Activated CD4-positive, CD25-positive, alpha-beta regulatory T cell treated with anti-CD3 and anti-CD28 coated beads, Interleukin-2, amount 50 U/mL, for 24 hours (primary cell): ENCODE measurements around the gene EP400.
"Not testable (repeated sequence)": the region's sequence is repeated elsewhere in the genome, so short reads cannot be mapped to it uniquely, and the experiment has no call there.

Experiments used
- ATAC-seq, 2 donors: fragments of 150-1000 bp; cut with Tn5 transposase; one replicate each; pipeline ENCODE4 v1.10.0; 2021; ENCODE audit warnings: mild to moderate bottlenecking in 1 of 2, moderate library complexity in 1 of 2

EP400 gene

DNA sequence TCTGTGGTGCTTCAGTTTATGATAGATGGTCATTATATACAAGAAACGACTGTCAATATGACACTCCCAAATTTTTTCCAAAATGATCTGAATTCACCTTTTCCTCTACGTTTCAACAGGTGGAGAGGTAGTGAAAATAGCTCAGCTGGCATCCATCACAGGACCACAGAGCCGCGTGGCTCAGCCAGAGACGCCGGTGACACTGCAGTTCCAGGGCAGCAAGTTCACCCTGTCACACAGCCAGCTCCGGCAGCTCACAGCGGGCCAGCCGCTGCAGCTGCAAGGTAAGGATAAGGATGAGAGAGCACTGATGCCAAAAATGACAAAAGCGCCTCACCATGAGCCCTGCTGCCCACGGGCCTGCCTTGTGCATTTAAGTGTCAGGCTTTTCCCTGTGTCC is 73.9 kb downstream of the EP400 start:
- ATAC-seq, result no peak

DNA sequence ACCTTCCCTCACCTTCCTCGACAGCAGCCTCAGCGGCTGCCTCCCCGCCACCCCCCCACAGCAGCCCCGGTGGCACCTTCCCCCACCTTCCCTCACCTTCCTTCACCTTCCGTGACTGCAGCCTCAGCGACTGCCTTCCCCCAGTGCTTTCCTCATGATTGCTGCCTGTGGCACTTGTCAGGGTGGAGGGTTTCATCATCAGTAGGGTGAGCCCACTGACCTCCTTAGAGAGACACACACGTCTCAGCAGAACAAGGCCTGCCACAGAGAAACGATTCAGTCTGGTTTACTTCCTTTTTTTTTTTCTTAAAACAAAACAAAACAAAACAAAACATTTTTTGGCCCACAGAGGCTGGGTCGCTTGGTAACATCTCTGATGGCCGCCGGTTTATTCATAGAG is 75.0 kb downstream of the EP400 start:
- ATAC-seq, result no peak

GRCh38 chr12:132025526-132025925 is 75.8 kb downstream of the EP400 start:
- ATAC-seq, result no peak

GRCh38 chr12:132026061-132026795 is 76.5 kb downstream of the EP400 start:
- ATAC-seq, result no peak

GRCh38 chr12:132026796-132027500 is 77.2 kb downstream of the EP400 start:
- no peak for ATAC-seq

DNA sequence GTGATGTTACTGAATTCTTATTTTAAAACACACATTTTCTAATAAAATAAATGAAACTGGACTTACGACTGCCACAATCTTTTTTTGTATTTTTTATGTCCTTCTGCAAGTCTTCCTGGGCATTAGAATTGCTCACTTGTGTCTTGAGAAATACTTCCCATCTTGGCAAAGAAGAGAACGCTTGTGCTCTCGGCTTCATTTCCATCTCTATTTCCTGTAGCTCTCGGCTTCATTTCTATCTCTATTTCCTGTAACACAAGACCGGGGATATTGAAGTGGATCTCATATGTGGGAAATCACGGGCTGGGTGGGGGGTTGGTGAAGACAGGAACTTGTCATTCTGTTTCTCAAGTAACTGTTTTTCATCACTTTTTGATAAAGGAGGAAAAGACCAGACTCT is 77.9 kb downstream of the EP400 start:
- no peak for ATAC-seq

DNA sequence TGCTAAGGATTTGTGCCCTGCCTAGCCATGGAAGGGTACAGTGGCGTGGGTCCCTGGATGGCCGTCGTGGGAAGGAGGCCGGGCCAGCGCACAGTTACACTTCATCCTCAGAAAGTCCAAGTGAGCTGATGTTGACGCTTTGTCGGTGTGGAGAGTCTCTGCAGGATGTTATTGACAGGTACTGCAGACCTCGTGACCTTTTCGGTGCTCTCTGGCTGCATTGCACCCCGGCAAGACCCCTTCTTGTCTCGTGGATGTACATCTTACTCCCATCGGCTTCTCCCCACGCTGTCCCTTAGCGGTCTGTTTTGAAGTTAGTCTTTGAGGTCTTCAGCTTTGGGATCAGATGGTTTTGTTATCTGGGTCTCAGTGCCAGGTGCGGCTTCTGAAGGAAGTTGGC is 78.4 kb downstream of the EP400 start:
- no peak for ATAC-seq

- ATAC-seq, result no peak
These were observed 80.0 kb downstream of the EP400 start for GRCh38 chr12:132029503-132030300.

DNA sequence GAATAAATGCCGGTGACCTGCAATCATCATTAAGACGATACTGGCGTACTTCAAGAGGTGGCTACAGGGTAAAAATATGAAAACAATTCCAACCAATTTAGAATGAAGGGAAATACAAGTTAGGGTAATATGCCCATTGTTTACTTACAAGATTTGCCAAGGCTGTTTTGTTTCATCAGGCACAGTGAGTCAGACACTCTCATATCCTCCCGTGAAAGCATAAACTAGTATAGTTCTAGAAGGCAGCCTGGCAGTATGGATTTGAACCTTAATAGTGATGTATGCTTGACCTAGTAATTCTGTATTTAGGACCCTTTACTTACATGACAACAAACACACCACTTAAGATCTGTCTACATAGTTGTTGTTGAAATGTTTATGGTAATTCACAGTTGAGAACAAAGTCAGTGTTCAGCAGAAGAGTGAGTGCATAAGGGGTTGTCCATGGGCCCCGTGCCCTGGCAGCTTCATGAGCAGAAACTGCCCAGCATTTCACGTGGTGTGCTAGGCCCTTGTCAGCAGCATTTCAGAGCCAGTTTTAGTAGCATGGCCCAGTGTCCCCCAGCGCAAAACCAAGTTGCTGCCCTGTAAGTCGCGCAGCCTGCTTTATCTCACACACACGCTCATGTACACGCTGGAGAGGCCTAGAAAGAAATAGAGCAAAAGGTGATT is 80.8 kb downstream of the EP400 start:
- no peak for ATAC-seq

GRCh38 chr12:132033627-132034026 is 83.9 kb downstream of the EP400 start:
- ATAC-seq, result no peak

GRCh38 chr12:132036063-132036683 is 86.4 kb downstream of the EP400 start:
- no peak for ATAC-seq

DNA sequence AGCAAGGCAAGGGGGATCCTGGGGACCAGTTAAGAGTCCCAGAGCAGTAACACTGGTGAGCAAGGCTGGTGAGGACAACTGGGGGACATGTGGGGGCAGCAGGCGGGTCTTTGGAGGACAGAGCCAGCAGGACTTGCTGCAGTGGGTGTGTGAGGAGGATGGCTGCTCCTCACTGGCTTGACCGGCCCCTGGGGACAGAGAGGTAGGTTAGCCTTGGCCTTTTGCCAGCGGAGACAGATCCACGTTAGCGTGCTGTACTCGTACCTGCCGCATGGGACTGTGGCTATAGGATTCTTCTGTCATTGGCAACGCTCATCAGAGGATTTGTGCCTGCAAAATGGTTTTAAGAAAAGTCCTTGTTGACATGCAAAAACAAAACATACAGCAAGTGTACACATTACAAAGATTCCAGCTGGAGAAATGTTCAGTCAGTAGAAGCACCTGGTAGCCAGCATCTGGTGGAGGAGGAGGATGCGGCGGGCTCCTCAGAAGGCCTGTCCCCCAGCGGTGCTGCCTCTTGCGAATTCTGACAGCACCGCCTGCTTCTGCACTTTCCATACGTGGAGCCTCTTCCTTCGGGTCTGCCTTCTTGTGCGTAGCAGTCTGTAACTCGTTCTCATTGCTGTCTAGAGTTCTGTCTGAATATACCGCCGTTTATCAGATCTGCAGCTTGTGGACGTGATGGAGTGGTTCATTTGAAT is 91.3 kb downstream of the EP400 start:
- no peak for ATAC-seq

- no peak for ATAC-seq
These were observed 93.5 kb downstream of the EP400 start for GRCh38 chr12:132043216-132043615.

GRCh38 chr12:132043770-132044467 is 94.2 kb downstream of the EP400 start:
- no peak for ATAC-seq

DNA sequence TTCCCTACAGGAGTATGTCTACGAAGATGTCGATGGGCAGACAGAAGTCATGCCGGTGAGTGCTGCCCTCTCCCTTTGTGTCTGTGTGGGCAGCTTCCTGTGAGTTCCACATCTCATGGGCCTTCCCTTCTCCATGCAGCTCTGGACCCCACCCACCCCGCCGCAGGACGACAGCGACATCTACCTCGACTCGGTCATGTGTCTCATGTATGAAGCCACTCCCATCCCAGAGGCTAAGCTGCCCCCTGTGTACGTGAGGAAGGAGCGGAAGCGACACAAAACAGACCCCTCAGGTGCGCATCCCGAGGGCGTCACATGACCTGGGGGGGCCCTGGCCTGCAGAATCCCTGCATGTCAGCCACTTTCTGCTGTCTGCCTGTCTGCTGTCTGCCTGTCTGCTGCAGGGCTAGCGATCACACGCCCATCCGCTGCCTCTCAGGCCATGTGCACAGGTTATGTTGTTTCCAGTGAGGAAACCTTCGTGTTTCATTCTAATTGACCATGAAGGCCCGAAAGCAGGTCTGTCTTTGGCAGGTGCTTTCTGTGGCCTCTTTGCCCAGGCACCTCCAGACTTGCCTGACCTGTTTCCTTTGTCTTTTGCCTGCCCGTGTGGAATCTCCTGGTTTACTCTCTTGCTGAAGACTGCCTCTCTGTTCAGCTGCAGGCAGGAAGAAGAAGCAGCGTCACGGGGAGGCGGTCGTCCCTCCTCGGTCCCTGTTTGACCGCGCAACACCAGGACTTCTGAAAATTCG is 95.1 kb downstream of the EP400 start:
- no peak for ATAC-seq

GRCh38 chr12:132045751-132046150 is 96.0 kb downstream of the EP400 start:
- no peak for ATAC-seq

GRCh38 chr12:132046561-132046960 is 96.8 kb downstream of the EP400 start:
- ATAC-seq, result no peak

DNA sequence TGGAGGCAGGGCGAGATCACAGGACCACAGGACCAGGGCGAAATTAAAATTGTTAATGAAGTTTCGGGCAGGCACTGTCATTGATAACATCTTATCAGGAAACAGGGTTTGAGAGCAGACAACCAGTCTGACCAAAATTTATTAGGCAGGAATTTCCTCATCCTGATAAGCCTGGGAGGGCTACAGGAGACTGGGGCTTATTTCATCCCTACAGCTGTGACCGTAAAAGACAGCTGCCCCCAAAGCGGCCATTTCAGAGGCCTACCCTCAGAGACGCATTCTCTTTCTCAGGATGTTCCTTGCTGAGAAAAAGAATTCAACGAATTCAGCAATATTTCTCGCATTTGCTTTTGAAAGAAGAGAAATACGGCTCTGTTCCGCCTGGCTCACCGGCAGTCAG is 97.9 kb downstream of the EP400 start:
- ATAC-seq, result not testable (repeated sequence)

DNA sequence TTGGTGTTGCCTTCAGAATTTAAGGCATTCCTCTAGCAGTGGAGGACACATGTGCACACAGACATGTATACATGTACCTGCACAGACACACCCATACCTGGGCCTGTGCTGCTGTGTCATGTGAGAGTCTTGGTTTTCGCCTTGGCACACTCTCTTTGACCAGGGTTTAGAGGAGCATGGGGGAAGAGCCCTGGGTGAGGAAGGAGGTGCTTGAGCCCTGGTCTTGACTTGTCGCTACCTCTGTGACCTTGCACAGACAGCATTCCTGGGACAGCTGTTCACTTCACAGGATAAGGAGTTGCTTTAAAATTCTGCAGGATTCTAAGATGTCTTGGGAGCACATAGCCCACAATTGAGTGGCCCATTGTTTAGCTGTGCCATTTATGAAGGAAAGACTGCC is 99.7 kb downstream of the EP400 start:
- ATAC-seq, result no peak

- no peak for ATAC-seq
These were observed 100.1 kb downstream of the EP400 start for GRCh38 chr12:132049876-132050275.

DNA sequence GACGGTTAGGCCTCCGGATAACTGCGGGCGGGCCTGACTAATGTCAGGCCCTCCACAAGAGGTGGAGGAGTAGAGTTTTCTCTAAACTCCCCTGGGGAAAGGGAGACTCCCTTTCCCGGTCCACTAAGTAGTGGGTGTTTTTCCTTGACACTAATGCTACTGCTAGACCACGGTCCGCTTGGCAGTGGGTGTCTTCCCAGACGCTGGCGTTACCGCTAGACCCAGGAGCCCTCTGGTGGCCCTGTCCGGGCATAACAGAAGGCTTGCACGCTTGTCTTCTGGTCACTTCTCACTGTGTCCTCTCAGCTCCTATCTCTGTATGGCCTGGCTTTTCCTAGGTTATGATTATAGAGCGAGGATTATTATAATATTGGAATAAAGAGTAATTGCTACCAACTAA is 102.0 kb downstream of the EP400 start:
- not testable (repeated sequence) for ATAC-seq
